ENCODE data around the gene SPCS3.

Gene SPCS3

GRCh38 chr4:176350671-176351070, 30.9 kb downstream of the SPCS3 start:
- no peak overlapping the region for H2BK5ac ChIP-seq (ENCODE audit: low read length)
- no peak overlapping the region for H2BK15ac ChIP-seq (ENCODE audit: low read length)
- no peak overlapping the region for H3K23ac ChIP-seq (ENCODE audit: low read depth, low read length, poor library complexity)
- H3K27ac ChIP-seq (replicated peaks; ENCODE audit: low read length): no peak overlapping the region
- H3K79me1 ChIP-seq (ENCODE audit: low read depth, low read length): no peaks in the 10 kb centered on the region
- no peak overlapping the region for H3K4me3 ChIP-seq (ENCODE audit: low read length in 2 of 2)
- no peak overlapping the region for H3K14ac ChIP-seq (ENCODE audit: low read length)
- H3K27me3 ChIP-seq (ENCODE audit: control insufficient read depth in 3 of 3, insufficient read depth in 3 of 3, low read depth in 1 of 3, low read length in 3 of 3): no peaks in the 10 kb centered on the region
- H2BK12ac ChIP-seq (ENCODE audit: low read length): no peak overlapping the region
- H3K4ac ChIP-seq (ENCODE audit: low read length): no peak overlapping the region
- H3K4me1 ChIP-seq (ENCODE audit: control insufficient read depth in 2 of 2, insufficient read depth in 1 of 2, low read depth in 1 of 2, low read length in 2 of 2): no peaks in the 10 kb centered on the region
- no peak overlapping the region for H3K9ac ChIP-seq (ENCODE audit: low read depth, low read length, poor library complexity)
- H4K91ac ChIP-seq (ENCODE audit: low read depth, low read length, poor library complexity): no peak overlapping the region
- no peak overlapping the region for H3K4me2 ChIP-seq (ENCODE audit: insufficient read depth, low read length, poor library complexity, severe bottlenecking)
- no peak overlapping the region for H2BK120ac ChIP-seq (ENCODE audit: low read depth, low read length)
- H2AK5ac ChIP-seq (ENCODE audit: low read depth, low read length): no peak overlapping the region
- no peak overlapping the region for H4K8ac ChIP-seq (ENCODE audit: low read depth, low read length)
- H3K9me3 ChIP-seq (replicated peaks in 1 of 2; ENCODE audit: control insufficient read depth in 2 of 2, insufficient read depth in 1 of 2, low read depth in 1 of 2, low read length in 2 of 2): peaks cover 3 to 29% of the 10 kb centered on the region in 2 donors
- H3K18ac ChIP-seq (ENCODE audit: low read length): no peak overlapping the region
- DNase-seq (ENCODE audit: low spot score): no peak
- WGBS, 2 donors (ENCODE audit: extremely low coverage in 2 of 2, insufficient read length in 2 of 2, insufficient replicate concordance in 1 of 2): no CpG with 5 or more reads among the region's 5 CpGs
- H3K36me3 ChIP-seq (replicated peaks in 1 of 2; ENCODE audit: control insufficient read depth in 2 of 2, insufficient read depth in 2 of 2, low read length in 2 of 2): no peaks in the 10 kb centered on the region
- H2AFZ ChIP-seq (ENCODE audit: low read length): no peak overlapping the region

- H3K4me1 ChIP-seq (ENCODE audit: control insufficient read depth in 2 of 2, insufficient read depth in 1 of 2, low read depth in 1 of 2, low read length in 2 of 2): peaks cover 0 to 4% of the 10 kb centered on the region in 2 donors
- H3K18ac ChIP-seq (ENCODE audit: low read length): no peak overlapping the region
- no peak for DNase-seq (ENCODE audit: low spot score)
- H3K14ac ChIP-seq (ENCODE audit: low read length): no peak overlapping the region
- no peak overlapping the region for H3K4me2 ChIP-seq (ENCODE audit: insufficient read depth, low read length, poor library complexity, severe bottlenecking)
- no peak overlapping the region for H3K4me3 ChIP-seq (ENCODE audit: low read length in 2 of 2)
- H3K23ac ChIP-seq (ENCODE audit: low read depth, low read length, poor library complexity): no peak overlapping the region
- no peak overlapping the region for H2BK15ac ChIP-seq (ENCODE audit: low read length)
- H2AFZ ChIP-seq (ENCODE audit: low read length): no peak overlapping the region
- H3K27ac ChIP-seq (replicated peaks; ENCODE audit: low read length): no peak overlapping the region
- H3K4ac ChIP-seq (ENCODE audit: low read length): no peak overlapping the region
- H3K27me3 ChIP-seq (ENCODE audit: control insufficient read depth in 3 of 3, insufficient read depth in 3 of 3, low read depth in 1 of 3, low read length in 3 of 3): no peaks in the 10 kb centered on the region
- no peak overlapping the region for H2AK5ac ChIP-seq (ENCODE audit: low read depth, low read length)
- no peak overlapping the region for H2BK120ac ChIP-seq (ENCODE audit: low read depth, low read length)
- H3K36me3 ChIP-seq (replicated peaks in 1 of 2; ENCODE audit: control insufficient read depth in 2 of 2, insufficient read depth in 2 of 2, low read length in 2 of 2): no peaks in the 10 kb centered on the region
- H4K8ac ChIP-seq (ENCODE audit: low read depth, low read length): no peak overlapping the region
- no peak overlapping the region for H2BK12ac ChIP-seq (ENCODE audit: low read length)
- H3K9me3 ChIP-seq (replicated peaks in 1 of 2; ENCODE audit: control insufficient read depth in 2 of 2, insufficient read depth in 1 of 2, low read depth in 1 of 2, low read length in 2 of 2): peaks cover 3 to 35% of the 10 kb centered on the region in 2 donors
- H2BK5ac ChIP-seq (ENCODE audit: low read length): no peak overlapping the region
- no CpG with 5 or more reads among the region's 1 CpG for WGBS, 2 donors (ENCODE audit: extremely low coverage in 2 of 2, insufficient read length in 2 of 2, insufficient replicate concordance in 1 of 2)
- no peak overlapping the region for H4K91ac ChIP-seq (ENCODE audit: low read depth, low read length, poor library complexity)
- H3K9ac ChIP-seq (ENCODE audit: low read depth, low read length, poor library complexity): no peak overlapping the region
- no peaks in the 10 kb centered on the region for H3K79me1 ChIP-seq (ENCODE audit: low read depth, low read length)
Observed at GRCh38 chr4:176354884-176355283, 35.1 kb downstream of the SPCS3 start.

GRCh38 chr4:176357359-176358082, 37.8 kb downstream of the SPCS3 start:
- Histone ChIP-seq H3K27ac (replicated peaks; ENCODE audit: low read length) (no peak overlapping the region), H3K4me3 (ENCODE audit: low read length in 2 of 2) (no peak overlapping the region), H2BK15ac (ENCODE audit: low read length) (no peak overlapping the region), H2BK120ac (ENCODE audit: low read depth, low read length) (no peak overlapping the region), H3K18ac (ENCODE audit: low read length) (no peak overlapping the region), H2AFZ (ENCODE audit: low read length) (no peak overlapping the region), H3K4ac (ENCODE audit: low read length) (no peak overlapping the region), H4K91ac (ENCODE audit: low read depth, low read length, poor library complexity) (no peak overlapping the region), H3K27me3 (ENCODE audit: control insufficient read depth in 3 of 3, insufficient read depth in 3 of 3, low read depth in 1 of 3, low read length in 3 of 3) (no peaks in the 10 kb centered on the region), H2AK5ac (ENCODE audit: low read depth, low read length) (no peak overlapping the region), H4K8ac (ENCODE audit: low read depth, low read length) (no peak overlapping the region), H3K23ac (ENCODE audit: low read depth, low read length, poor library complexity) (no peak overlapping the region), H2BK12ac (ENCODE audit: low read length) (no peak overlapping the region), H2BK5ac (ENCODE audit: low read length) (no peak overlapping the region), H3K79me1 (ENCODE audit: low read depth, low read length) (no peaks in the 10 kb centered on the region), H3K4me2 (ENCODE audit: insufficient read depth, low read length, poor library complexity, severe bottlenecking) (no peak overlapping the region), H3K9me3 (replicated peaks in 1 of 2; ENCODE audit: control insufficient read depth in 2 of 2, insufficient read depth in 1 of 2, low read depth in 1 of 2, low read length in 2 of 2) (peaks cover 0 to 33% of the 10 kb centered on the region in 2 donors), H3K36me3 (replicated peaks in 1 of 2; ENCODE audit: control insufficient read depth in 2 of 2, insufficient read depth in 2 of 2, low read length in 2 of 2) (no peaks in the 10 kb centered on the region), H3K14ac (ENCODE audit: low read length) (no peak overlapping the region), H3K9ac (ENCODE audit: low read depth, low read length, poor library complexity) (no peak overlapping the region), H3K4me1 (ENCODE audit: control insufficient read depth in 2 of 2, insufficient read depth in 1 of 2, low read depth in 1 of 2, low read length in 2 of 2) (peaks cover 0 to 4% of the 10 kb centered on the region in 2 donors)
- no CpG with 5 or more reads among the region's 4 CpGs for WGBS, 2 donors (ENCODE audit: extremely low coverage in 2 of 2, insufficient read length in 2 of 2, insufficient replicate concordance in 1 of 2)
- DNase-seq (ENCODE audit: low spot score): no peak

GRCh38 chr4:176358083-176358469, 38.3 kb downstream of the SPCS3 start:
- Histone ChIP-seq H3K9me3 (replicated peaks in 1 of 2; ENCODE audit: control insufficient read depth in 2 of 2, insufficient read depth in 1 of 2, low read depth in 1 of 2, low read length in 2 of 2) (peaks cover 0 to 27% of the 10 kb centered on the region in 2 donors), H3K4me3 (ENCODE audit: low read length in 2 of 2) (no peak overlapping the region), H2AFZ (ENCODE audit: low read length) (no peak overlapping the region), H3K18ac (ENCODE audit: low read length) (no peak overlapping the region), H4K8ac (ENCODE audit: low read depth, low read length) (no peak overlapping the region), H2BK120ac (ENCODE audit: low read depth, low read length) (no peak overlapping the region), H3K36me3 (replicated peaks in 1 of 2; ENCODE audit: control insufficient read depth in 2 of 2, insufficient read depth in 2 of 2, low read length in 2 of 2) (no peaks in the 10 kb centered on the region), H2AK5ac (ENCODE audit: low read depth, low read length) (no peak overlapping the region), H2BK5ac (ENCODE audit: low read length) (no peak overlapping the region), H3K27ac (replicated peaks; ENCODE audit: low read length) (no peak overlapping the region), H3K23ac (ENCODE audit: low read depth, low read length, poor library complexity) (no peak overlapping the region), H4K91ac (ENCODE audit: low read depth, low read length, poor library complexity) (no peak overlapping the region), H3K27me3 (ENCODE audit: control insufficient read depth in 3 of 3, insufficient read depth in 3 of 3, low read depth in 1 of 3, low read length in 3 of 3) (no peaks in the 10 kb centered on the region), H3K4me1 (ENCODE audit: control insufficient read depth in 2 of 2, insufficient read depth in 1 of 2, low read depth in 1 of 2, low read length in 2 of 2) (peaks cover 0 to 4% of the 10 kb centered on the region in 2 donors), H2BK12ac (ENCODE audit: low read length) (no peak overlapping the region), H2BK15ac (ENCODE audit: low read length) (no peak overlapping the region), H3K9ac (ENCODE audit: low read depth, low read length, poor library complexity) (no peak overlapping the region), H3K4ac (ENCODE audit: low read length) (no peak overlapping the region), H3K14ac (ENCODE audit: low read length) (no peak overlapping the region), H3K79me1 (ENCODE audit: low read depth, low read length) (no peaks in the 10 kb centered on the region), H3K4me2 (ENCODE audit: insufficient read depth, low read length, poor library complexity, severe bottlenecking) (no peak overlapping the region)
- WGBS, 2 donors (ENCODE audit: extremely low coverage in 2 of 2, insufficient read length in 2 of 2, insufficient replicate concordance in 1 of 2): no CpG with 5 or more reads among the region's 3 CpGs
- no peak for DNase-seq (ENCODE audit: low spot score)
